ENCODE measurements around the gene CABLES1. TPM values are rescaled to one million over a fixed set of nuclear protein-coding genes. Genes with fewer than 3 reads are reported as not detected.

Gene CABLES1
- total RNA-seq, 1 donor from 2014 or later: 50.9 TPM

DNA sequence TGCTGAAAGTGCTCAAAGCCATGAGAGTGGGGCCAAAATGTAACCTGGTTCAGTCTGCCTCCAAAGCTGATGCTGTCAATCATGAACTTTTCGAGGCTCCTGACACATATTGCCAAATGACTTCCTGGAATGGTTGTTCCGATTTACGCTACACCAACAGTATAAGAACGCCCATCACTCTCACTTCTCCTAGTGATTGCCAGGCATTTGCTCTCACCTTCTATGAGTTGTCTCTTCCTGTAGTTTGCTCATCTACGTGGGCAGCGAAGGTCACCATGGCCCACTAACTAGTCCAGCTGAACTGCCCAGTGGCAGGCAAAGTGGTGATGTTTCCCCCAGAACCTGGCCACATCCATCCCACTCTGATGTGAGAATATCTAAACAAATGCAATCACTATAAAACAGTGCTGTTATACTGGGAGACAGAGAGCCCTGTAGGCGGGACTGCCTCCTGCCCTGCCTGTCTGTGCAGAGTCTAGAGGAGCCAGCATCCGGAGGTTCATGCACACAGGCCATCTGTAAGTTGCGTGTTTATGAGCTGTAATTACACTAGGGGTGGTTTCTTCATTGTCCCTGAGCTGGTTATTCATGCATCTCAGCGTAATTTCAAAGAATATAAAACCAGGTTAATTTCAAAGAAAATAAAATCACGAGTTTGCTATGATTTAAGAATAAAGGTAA is 8.8 kb upstream of the CABLES1 start:
- no peak overlapping the region for H3K27ac Mint-ChIP-seq (ENCODE audit: unreplicated experiment)
- no peaks in the 10 kb centered on the region for H3K4me1 Mint-ChIP-seq (ENCODE audit: unreplicated experiment)
- no peaks in the 10 kb centered on the region for H3K9me3 Mint-ChIP-seq (ENCODE audit: unreplicated experiment)
- H3K4me3 Mint-ChIP-seq (ENCODE audit: unreplicated experiment): no peak overlapping the region
- no peak for DNase-seq (ENCODE audit: extremely low spot score, unreplicated experiment)
- TF ChIP-seq, protein P1, sequence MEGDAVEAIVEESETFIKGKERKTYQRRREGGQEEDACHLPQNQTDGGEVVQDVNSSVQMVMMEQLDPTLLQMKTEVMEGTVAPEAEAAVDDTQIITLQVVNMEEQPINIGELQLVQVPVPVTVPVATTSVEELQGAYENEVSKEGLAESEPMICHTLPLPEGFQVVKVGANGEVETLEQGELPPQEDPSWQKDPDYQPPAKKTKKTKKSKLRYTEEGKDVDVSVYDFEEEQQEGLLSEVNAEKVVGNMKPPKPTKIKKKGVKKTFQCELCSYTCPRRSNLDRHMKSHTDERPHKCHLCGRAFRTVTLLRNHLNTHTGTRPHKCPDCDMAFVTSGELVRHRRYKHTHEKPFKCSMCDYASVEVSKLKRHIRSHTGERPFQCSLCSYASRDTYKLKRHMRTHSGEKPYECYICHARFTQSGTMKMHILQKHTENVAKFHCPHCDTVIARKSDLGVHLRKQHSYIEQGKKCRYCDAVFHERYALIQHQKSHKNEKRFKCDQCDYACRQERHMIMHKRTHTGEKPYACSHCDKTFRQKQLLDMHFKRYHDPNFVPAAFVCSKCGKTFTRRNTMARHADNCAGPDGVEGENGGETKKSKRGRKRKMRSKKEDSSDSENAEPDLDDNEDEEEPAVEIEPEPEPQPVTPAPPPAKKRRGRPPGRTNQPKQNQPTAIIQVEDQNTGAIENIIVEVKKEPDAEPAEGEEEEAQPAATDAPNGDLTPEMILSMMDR (IDR thresholded peaks at IDR 0.05): no peak
- H3K36me3 Mint-ChIP-seq (ENCODE audit: unreplicated experiment): no peaks in the 10 kb centered on the region
- H3K27me3 Mint-ChIP-seq (ENCODE audit: unreplicated experiment): no peaks in the 10 kb centered on the region

DNA sequence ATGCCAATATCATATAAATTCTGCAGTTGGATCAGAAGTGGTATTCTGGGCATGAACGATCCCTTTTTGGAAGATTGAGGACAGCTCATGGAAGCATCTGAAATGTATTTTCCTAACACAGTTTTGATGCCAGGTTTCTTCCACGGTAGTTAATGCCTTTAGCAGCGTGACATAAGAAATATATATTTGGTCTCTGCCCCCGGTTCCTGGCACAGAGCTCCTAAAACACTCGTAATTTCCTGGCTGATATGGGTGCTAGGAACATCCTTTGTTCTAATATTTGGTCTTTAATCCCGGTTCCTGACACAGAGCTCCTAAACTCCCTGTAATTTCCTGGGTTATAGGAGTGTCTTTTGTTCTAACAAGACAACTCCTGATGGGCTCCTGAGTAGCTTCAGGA is 8.2 kb upstream of the CABLES1 start:
- TF ChIP-seq, protein P1 (IDR thresholded peaks at IDR 0.05): no peak
- Mint-ChIP-seq H3K27me3 (ENCODE audit: unreplicated experiment) (no peaks in the 10 kb centered on the region), H3K36me3 (ENCODE audit: unreplicated experiment) (no peaks in the 10 kb centered on the region), H3K9me3 (ENCODE audit: unreplicated experiment) (no peaks in the 10 kb centered on the region), H3K4me3 (ENCODE audit: unreplicated experiment) (no peak overlapping the region), H3K27ac (ENCODE audit: unreplicated experiment) (no peak overlapping the region), H3K4me1 (ENCODE audit: unreplicated experiment) (peaks cover 6% of the 10 kb centered on the region)
- no peak for DNase-seq (ENCODE audit: extremely low spot score, unreplicated experiment)

DNA sequence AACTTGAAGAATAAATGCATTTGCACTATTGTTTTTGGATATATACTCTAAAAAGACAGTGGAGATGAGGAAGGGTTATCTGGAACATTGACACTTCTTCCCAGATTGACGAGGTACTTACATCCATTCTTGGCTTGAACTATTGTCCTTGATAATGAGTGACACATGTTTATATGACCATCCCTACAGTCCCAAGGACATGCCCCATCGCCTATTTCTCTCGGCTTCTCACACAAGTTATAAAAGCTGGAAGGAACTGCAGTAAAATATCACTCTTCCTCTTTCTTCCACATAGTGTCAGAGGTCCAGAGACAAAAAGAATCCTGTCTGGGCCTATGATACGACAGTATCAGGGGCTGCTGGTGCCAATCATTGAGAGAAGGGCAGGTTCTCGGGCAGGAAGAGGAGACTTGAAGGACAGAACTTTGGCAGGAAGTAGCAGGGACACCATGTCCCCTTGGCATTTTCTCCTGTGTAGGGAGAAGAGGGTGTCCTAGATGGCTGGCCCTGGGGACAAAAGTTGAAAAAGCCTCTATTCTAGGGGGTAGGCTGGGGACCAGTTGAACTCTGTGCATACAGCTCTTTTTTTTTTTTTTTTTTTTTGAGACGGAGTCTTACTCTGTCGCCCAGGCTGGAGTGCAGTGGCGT is 5.8 kb upstream of the CABLES1 start:
- TF ChIP-seq, protein P1 (IDR thresholded peaks at IDR 0.05): no peak
- Mint-ChIP-seq H3K9me3 (ENCODE audit: unreplicated experiment) (no peaks in the 10 kb centered on the region), H3K4me3 (ENCODE audit: unreplicated experiment) (no peak overlapping the region), H3K36me3 (ENCODE audit: unreplicated experiment) (no peaks in the 10 kb centered on the region), H3K4me1 (ENCODE audit: unreplicated experiment) (peaks cover 20% of the 10 kb centered on the region), H3K27ac (ENCODE audit: unreplicated experiment) (no peak overlapping the region), H3K27me3 (ENCODE audit: unreplicated experiment) (no peaks in the 10 kb centered on the region)
- DNase-seq (ENCODE audit: extremely low spot score, unreplicated experiment): no peak

DNA sequence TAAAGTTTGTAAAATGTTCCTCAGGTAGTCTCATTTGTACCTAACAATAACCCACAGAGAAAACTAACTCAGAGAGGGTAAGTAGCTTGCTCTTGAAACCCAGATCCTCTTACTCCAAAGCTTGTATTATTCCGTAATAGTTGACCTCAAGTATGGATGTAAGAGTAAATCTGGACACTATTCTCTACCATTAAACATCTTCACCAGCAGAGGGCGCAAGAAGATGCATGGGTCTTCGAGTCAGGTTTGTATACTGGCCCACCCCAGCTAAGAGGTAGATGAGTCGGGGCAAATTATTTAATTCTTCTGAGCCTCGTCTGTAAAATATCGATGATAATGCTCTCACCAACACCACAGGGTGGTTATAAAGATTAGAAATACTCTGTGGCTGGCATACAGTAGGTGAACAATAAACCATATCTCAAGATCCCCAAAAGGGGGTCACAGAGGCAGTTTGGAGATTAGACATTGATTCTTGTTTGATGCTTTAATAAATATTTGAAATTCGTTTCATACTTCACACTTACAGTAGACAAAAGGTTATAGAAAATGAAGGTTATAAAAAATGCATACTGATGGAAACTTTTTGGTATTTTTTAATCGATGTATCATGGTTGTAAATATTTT is 3.5 kb upstream of the CABLES1 start:
- no peak for DNase-seq (ENCODE audit: extremely low spot score, unreplicated experiment)
- no peaks in the 10 kb centered on the region for H3K36me3 Mint-ChIP-seq (ENCODE audit: unreplicated experiment)
- no peak overlapping the region for H3K4me3 Mint-ChIP-seq (ENCODE audit: unreplicated experiment)
- no peak overlapping the region for H3K27ac Mint-ChIP-seq (ENCODE audit: unreplicated experiment)
- H3K4me1 Mint-ChIP-seq (ENCODE audit: unreplicated experiment): peaks cover 29% of the 10 kb centered on the region
- H3K9me3 Mint-ChIP-seq (ENCODE audit: unreplicated experiment): no peaks in the 10 kb centered on the region
- no peaks in the 10 kb centered on the region for H3K27me3 Mint-ChIP-seq (ENCODE audit: unreplicated experiment)
- TF ChIP-seq, protein P1 (IDR thresholded peaks at IDR 0.05): peak; percentile 89

Measured in osteocyte (in vitro differentiated cells).